Measurements from ENCODE around the gene WDTC1.

Gene WDTC1

GRCh38 chr1:27356277-27356618, 121.8 kb downstream of the WDTC1 start:
- no peak for DNase-seq (ENCODE audit: low read depth)

DNA sequence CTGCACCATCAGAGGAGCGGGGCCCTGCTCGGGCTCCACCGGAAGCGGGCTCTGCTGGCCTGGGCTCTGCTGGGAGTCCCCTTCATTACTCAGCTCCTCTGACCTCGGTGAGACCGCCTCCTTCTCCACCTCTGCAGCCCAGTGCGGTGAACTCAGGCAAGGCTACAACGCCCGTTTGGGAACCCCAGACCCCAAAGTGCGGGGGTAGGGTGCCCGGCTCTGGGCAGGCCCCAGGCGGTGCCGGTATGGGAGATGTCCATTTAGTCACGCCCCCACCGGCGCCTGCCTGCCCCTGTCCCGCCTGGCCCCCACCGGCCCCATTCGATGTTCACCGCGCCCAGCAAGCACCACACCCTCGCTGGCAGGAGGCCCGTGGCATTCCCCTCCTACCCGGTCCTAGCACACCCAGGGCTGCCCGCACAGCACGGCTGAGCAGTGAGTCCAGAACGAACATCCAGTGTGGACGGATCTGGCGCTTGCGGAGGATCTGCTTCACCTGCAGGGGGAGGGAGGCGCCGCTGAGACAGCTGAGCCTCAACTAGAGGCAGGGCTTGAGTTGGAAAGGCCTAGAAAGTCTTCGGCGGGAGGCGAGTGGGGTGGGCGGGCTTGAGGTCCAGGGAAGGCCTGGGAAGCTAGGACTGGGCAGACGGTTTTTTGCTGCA, 122.3 kb downstream of the WDTC1 start:
- no peak for DNase-seq (ENCODE audit: low read depth)

DNA sequence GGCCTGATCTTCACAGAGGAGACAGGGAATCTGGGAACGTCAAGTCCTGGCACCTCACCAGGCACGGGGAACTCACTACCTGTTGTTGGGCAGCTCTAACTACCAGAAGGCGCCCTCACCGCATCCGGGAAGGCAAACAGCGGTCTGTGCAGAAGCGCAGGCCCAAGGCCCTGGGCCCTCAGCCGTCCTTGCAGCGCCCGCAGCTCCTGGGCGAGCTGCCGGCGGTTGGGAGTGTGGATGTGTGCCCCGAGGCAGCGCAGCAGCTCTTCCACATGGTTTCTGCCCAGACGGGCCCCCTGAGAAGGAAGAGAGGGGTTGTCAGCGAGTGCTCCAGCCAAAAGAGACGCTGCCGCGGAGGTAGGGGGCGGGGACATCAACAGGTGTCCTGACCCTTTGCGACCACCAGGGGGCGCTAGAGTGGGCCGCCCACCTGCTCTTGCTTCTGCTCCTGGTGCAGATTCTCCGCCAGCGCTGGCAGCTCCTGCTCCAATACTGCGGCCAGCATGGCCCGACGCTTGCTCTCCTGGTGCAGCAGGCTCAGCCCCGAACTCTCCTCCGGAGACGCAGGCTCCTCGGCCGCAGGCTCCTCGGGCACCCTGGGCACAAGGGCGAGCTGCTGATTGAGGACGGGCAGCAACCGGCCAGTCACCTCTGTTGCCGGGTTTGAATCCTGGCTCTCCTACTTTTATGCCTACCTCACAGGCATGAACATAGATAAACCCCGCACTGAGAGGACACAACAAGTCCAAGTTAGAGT, 123.0 kb downstream of the WDTC1 start:
- DNase-seq (ENCODE audit: low read depth): no peak
